Measurements from ENCODE around the gene GKAP1. TPM values are rescaled to one million over a fixed set of nuclear protein-coding genes. Genes with fewer than 3 reads are reported as not detected.
"Not testable (repeated sequence)": the region's sequence is repeated elsewhere in the genome, so short reads cannot be mapped to it uniquely, and the experiment has no call there.

Gene GKAP1
- total RNA-seq, 2 donors from 2014 or later = 9.6 to 12.5 TPM

- H3K9me3 ChIP-seq = no peaks in the 10 kb centered on the region
- DNase-seq (ENCODE audit: low spot score) = peak; percentile 88
- H3K4me3 ChIP-seq = peak overlapping the region; percentile 65 to 95
- H3K36me3 ChIP-seq = no peaks in the 10 kb centered on the region
- peak overlapping the region; percentile 93 to 99 for H3K27ac ChIP-seq
- H3K4me1 ChIP-seq = peaks cover 0 to 30% of the 10 kb centered on the region in 2 donors
- peak in 1 of 2 donors; percentile 38 for TF ChIP-seq CTCF (IDR thresholded peaks at IDR 0.05)
- H3K27me3 ChIP-seq = no peaks in the 10 kb centered on the region
Observed at GRCh38 chr9:83708515-83709158, 108.9 kb downstream of the GKAP1 start.

GRCh38 chr9:83707768-83708514 is 109.6 kb downstream of the GKAP1 start, which contains the start of gene UBQLN1:
TSS of gene UBQLN1 (minus strand) at chr9:83707958. CDS start at chr9:83707679, 279 bp downstream.
- Histone ChIP-seq H3K36me3 (no peaks in the 10 kb centered on the region), H3K4me3 (peak within 1 kb of the TSS; percentile 65 to 95), H3K4me1 (peaks cover 0 to 37% of the 10 kb centered on the region in 2 donors), H3K9me3 (no peaks in the 10 kb centered on the region), H3K27ac (peak within 1 kb of the TSS; percentile 93 to 99), H3K27me3 (no peaks in the 10 kb centered on the region)
- DNase-seq (ENCODE audit: low spot score) = peak; percentile 95
- no peak for TF ChIP-seq CTCF (IDR thresholded peaks at IDR 0.05)

GRCh38 chr9:83707518-83707767 is 110.1 kb downstream of the GKAP1 start:
- peak overlapping the region; percentile 65 to 95 for H3K4me3 ChIP-seq
- peaks cover 0 to 42% of the 10 kb centered on the region in 2 donors for H3K4me1 ChIP-seq
- peak overlapping the region; percentile 93 to 99 for H3K27ac ChIP-seq
- H3K36me3 ChIP-seq = no peaks in the 10 kb centered on the region
- H3K27me3 ChIP-seq = no peaks in the 10 kb centered on the region
- H3K9me3 ChIP-seq = no peaks in the 10 kb centered on the region
- no peak for TF ChIP-seq CTCF (IDR thresholded peaks at IDR 0.05)
- DNase-seq (ENCODE audit: low spot score) = peak; percentile 82

GRCh38 chr9:83706676-83707517 is 110.7 kb downstream of the GKAP1 start:
- H3K4me3 ChIP-seq = peak overlapping the region; percentile 65 to 95

GRCh38 chr9:83705219-83705651 is 112.3 kb downstream of the GKAP1 start:
- H3K36me3 ChIP-seq; H3K27ac ChIP-seq; H3K4me3 ChIP-seq; H3K9me3 ChIP-seq; DNase-seq (ENCODE audit: low spot score); H3K27me3 ChIP-seq: not testable (repeated sequence)
- H3K4me1 ChIP-seq = peaks cover 0 to 58% of the 10 kb centered on the region in 2 donors

More at GRCh38 chr9:83706676-83707517, 110.7 kb downstream of the GKAP1 start:
- Histone ChIP-seq H3K36me3 (no peaks in the 10 kb centered on the region), H3K27me3 (no peaks in the 10 kb centered on the region), H3K4me1 (peaks cover 0 to 45% of the 10 kb centered on the region in 2 donors), H3K9me3 (no peaks in the 10 kb centered on the region), H3K27ac (peak overlapping the region; percentile 93 to 99)
- TF ChIP-seq CTCF (IDR thresholded peaks at IDR 0.05) = no peak
- no peak for DNase-seq (ENCODE audit: low spot score)

- no peak for TF ChIP-seq CTCF (IDR thresholded peaks at IDR 0.05)
- no peaks in the 10 kb centered on the region for H3K27me3 ChIP-seq
- peaks cover 0 to 65% of the 10 kb centered on the region in 2 donors for H3K4me1 ChIP-seq
- no peak overlapping the region for H3K4me3 ChIP-seq
- no peak for DNase-seq (ENCODE audit: low spot score)
- peak overlapping the region in 1 of 2 donors; percentile 51 for H3K27ac ChIP-seq
- no peaks in the 10 kb centered on the region for H3K36me3 ChIP-seq
- no peaks in the 10 kb centered on the region for H3K9me3 ChIP-seq
Observed at GRCh38 chr9:83701769-83702168, 115.8 kb downstream of the GKAP1 start.
